SK-N-SH treated with all-trans-retinoic acid at 6 μM for 48 hours (cell line): ENCODE measurements around the gene HSFX4.
A peak's percentile ranks its signal among the peaks of the same experiment; 100 is the strongest.

ENCODE experiments used
- ATAC-seq: fragments of 200-7000 bp; cut with Tn5 transposase; 3 replicates; pipeline ENCODE4 v1.9.1; 2020; ENCODE audit warnings: mild to moderate bottlenecking, moderate library complexity
- BACH2 ChIP-seq: fragments of 250-450 bp; sonication (Bioruptor Pico); IDR thresholded peaks from 2 replicates; pipeline ENCODE4 v1.9.0; 2021; ENCODE audit warnings: mild to moderate bottlenecking, borderline replicate concordance
- CREB5 ChIP-seq: fragments of 250-450 bp; sonication (Bioruptor Pico); IDR thresholded peaks from 2 replicates; pipeline ENCODE4 v1.5.1; 2020; ENCODE audit warnings: low read depth, mild to moderate bottlenecking, moderate library complexity
- CSDC2 ChIP-seq: fragments of 250-450 bp; sonication (Bioruptor Pico); IDR thresholded peaks from 2 replicates; pipeline ENCODE4 v1.5.0; 2020; ENCODE audit warnings: mild to moderate bottlenecking, moderate library complexity
- CSRNP3 ChIP-seq: fragments of 250-450 bp; sonication (Bioruptor Pico); IDR thresholded peaks from 2 replicates; pipeline ENCODE4 v1.5.1; 2021; ENCODE audit warnings: mild to moderate bottlenecking, moderate library complexity
- ESRRG ChIP-seq: fragments of 250-450 bp; sonication (Bioruptor Pico); IDR thresholded peaks from 2 replicates; pipeline ENCODE4 v1.6.1; 2021; ENCODE audit warnings: mild to moderate bottlenecking
- GLIS3 ChIP-seq: fragments of 250-450 bp; sonication (Bioruptor Pico); IDR thresholded peaks from 2 replicates; pipeline ENCODE4 v1.5.0; 2020; ENCODE audit warnings: mild to moderate bottlenecking, moderate library complexity
- OSR1 ChIP-seq: fragments of 250-450 bp; sonication (Bioruptor Pico); IDR thresholded peaks from 2 replicates; pipeline ENCODE4 v1.8.0; 2022; ENCODE audit warnings: moderate library complexity, mild to moderate bottlenecking, inconsistent platforms
- PPARA ChIP-seq: fragments of 250-450 bp; sonication (Bioruptor Pico); IDR thresholded peaks from 2 replicates; pipeline ENCODE4 v1.5.0; 2020; ENCODE audit warnings: mild to moderate bottlenecking, borderline replicate concordance
- RARB ChIP-seq: fragments of 250-450 bp; sonication (Bioruptor Pico); IDR thresholded peaks from 2 replicates; pipeline ENCODE4 v1.8.0; 2021; ENCODE audit warnings: mild to moderate bottlenecking, moderate library complexity
- TCF4 ChIP-seq: fragments of 250-450 bp; sonication (Bioruptor Pico); IDR thresholded peaks from 2 replicates; pipeline ENCODE4 v1.8.0; 2021; ENCODE audit warnings: mild to moderate bottlenecking, moderate library complexity, borderline replicate concordance
- TOX ChIP-seq: fragments of 250-450 bp; sonication (Bioruptor Pico); IDR thresholded peaks from 2 replicates; pipeline ENCODE4 v1.8.0; 2021; ENCODE audit warnings: mild to moderate bottlenecking, moderate library complexity, borderline replicate concordance
- TSHZ2 ChIP-seq: fragments of 250-450 bp; sonication (Bioruptor Pico); IDR thresholded peaks from 2 replicates; pipeline ENCODE4 v1.5.0; 2020; ENCODE audit warnings: mild to moderate bottlenecking, moderate library complexity
- ZC3H10 ChIP-seq: fragments of 250-450 bp; sonication (Bioruptor Pico); IDR thresholded peaks from 2 replicates; pipeline ENCODE4 v1.5.1; 2021; ENCODE audit warnings: mild to moderate bottlenecking, moderate library complexity
- ZFP3 ChIP-seq: fragments of 250-450 bp; sonication (Bioruptor Pico); IDR thresholded peaks from 2 replicates; pipeline ENCODE4 v1.5.0; 2020; ENCODE audit warnings: mild to moderate bottlenecking, moderate library complexity
- ZFP30 ChIP-seq: fragments of 450-650 bp; formaldehyde crosslinking; IDR thresholded peaks from 2 replicates; pipeline ENCODE4 v1.5.0; 2022; ENCODE audit warnings: mild to moderate bottlenecking, moderate library complexity
- ZNF565 ChIP-seq: fragments of 450-650 bp; formaldehyde crosslinking; conservative IDR thresholded peaks from 2 replicates; pipeline ENCODE4 v1.5.0; 2020; ENCODE audit warnings: low read depth, mild to moderate bottlenecking, moderate library complexity
- ZNF70 ChIP-seq: fragments of 450-650 bp; formaldehyde crosslinking; IDR thresholded peaks from 2 replicates; pipeline ENCODE4 v1.5.0; 2020; ENCODE audit warnings: mild to moderate bottlenecking, moderate library complexity
- ZNF8 ChIP-seq: fragments of 450-650 bp; formaldehyde crosslinking; IDR thresholded peaks from 2 replicates; pipeline ENCODE4 v1.5.0; 2020; ENCODE audit warnings: mild to moderate bottlenecking, moderate library complexity
- TF ChIP-seq, protein P1 (sequence below): fragments of 250-450 bp; sonication (Bioruptor Pico); IDR thresholded peaks from 2 replicates; pipeline ENCODE4 v1.8.0; 2021; ENCODE audit warnings: low read depth, mild to moderate bottlenecking, moderate library complexity, borderline replicate concordance
- TF ChIP-seq, protein P2 (sequence below): fragments of 250-450 bp; sonication (Bioruptor Pico); IDR thresholded peaks from 2 replicates; pipeline ENCODE4 v1.8.0; 2020; ENCODE audit warnings: mild to moderate bottlenecking, moderate library complexity, borderline replicate concordance

HSFX4 gene

GRCh38 chrX:149903889-149904748 lies 25.3 kb upstream of the HSFX4 start:
- no peak for TF ChIP-seq RARB (CRISPR knock-in tag)
- TF ChIP-seq, protein P1, sequence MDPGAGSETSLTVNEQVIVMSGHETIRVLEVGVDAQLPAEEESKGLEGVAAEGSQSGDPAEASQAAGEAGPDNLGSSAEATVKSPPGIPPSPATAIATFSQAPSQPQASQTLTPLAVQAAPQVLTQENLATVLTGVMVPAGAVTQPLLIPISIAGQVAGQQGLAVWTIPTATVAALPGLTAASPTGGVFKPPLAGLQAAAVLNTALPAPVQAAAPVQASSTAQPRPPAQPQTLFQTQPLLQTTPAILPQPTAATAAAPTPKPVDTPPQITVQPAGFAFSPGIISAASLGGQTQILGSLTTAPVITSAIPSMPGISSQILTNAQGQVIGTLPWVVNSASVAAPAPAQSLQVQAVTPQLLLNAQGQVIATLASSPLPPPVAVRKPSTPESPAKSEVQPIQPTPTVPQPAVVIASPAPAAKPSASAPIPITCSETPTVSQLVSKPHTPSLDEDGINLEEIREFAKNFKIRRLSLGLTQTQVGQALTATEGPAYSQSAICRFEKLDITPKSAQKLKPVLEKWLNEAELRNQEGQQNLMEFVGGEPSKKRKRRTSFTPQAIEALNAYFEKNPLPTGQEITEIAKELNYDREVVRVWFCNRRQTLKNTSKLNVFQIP: no peak
- TF ChIP-seq CSRNP3 (CRISPR knock-in tag): no peak
- TF ChIP-seq ZNF565: no peak
- no peak for TF ChIP-seq ZFP30
- no peak for TF ChIP-seq ZC3H10
- no peak for TF ChIP-seq CREB5
- no peak for TF ChIP-seq TSHZ2 (CRISPR knock-in tag)
- TF ChIP-seq BACH2 (CRISPR knock-in tag): no peak
- TF ChIP-seq ZFP3 (CRISPR knock-in tag): no peak
- TF ChIP-seq OSR1 (CRISPR knock-in tag): no peak
- no peak for TF ChIP-seq TCF4 (CRISPR knock-in tag)
- TF ChIP-seq ZNF8 (CRISPR knock-in tag): no peak
- no peak for TF ChIP-seq TOX (CRISPR knock-in tag)
- ATAC-seq: peak; percentile 72

- no peak for TF ChIP-seq ZFP30
- TF ChIP-seq GLIS3 (CRISPR knock-in tag): no peak
- TF ChIP-seq PPARA: no peak
- TF ChIP-seq ESRRG (CRISPR knock-in tag): no peak
- no peak for TF ChIP-seq OSR1 (CRISPR knock-in tag)
- no peak for TF ChIP-seq ZNF8 (CRISPR knock-in tag)
- TF ChIP-seq, protein P2, sequence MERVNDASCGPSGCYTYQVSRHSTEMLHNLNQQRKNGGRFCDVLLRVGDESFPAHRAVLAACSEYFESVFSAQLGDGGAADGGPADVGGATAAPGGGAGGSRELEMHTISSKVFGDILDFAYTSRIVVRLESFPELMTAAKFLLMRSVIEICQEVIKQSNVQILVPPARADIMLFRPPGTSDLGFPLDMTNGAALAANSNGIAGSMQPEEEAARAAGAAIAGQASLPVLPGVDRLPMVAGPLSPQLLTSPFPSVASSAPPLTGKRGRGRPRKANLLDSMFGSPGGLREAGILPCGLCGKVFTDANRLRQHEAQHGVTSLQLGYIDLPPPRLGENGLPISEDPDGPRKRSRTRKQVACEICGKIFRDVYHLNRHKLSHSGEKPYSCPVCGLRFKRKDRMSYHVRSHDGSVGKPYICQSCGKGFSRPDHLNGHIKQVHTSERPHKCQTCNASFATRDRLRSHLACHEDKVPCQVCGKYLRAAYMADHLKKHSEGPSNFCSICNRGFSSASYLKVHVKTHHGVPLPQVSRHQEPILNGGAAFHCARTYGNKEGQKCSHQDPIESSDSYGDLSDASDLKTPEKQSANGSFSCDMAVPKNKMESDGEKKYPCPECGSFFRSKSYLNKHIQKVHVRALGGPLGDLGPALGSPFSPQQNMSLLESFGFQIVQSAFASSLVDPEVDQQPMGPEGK (CRISPR knock-in tag): no peak
- TF ChIP-seq, protein P1: no peak
- no peak for TF ChIP-seq RARB (CRISPR knock-in tag)
- TF ChIP-seq TOX (CRISPR knock-in tag): no peak
- TF ChIP-seq CREB5: no peak
- TF ChIP-seq BACH2 (CRISPR knock-in tag): no peak
- TF ChIP-seq ZNF70 (CRISPR knock-in tag): no peak
- no peak for TF ChIP-seq CSDC2 (CRISPR knock-in tag)
- no peak for ATAC-seq
Measured at GRCh38 chrX:149908308-149908707, 21.1 kb upstream of the HSFX4 start.
